Adipocyte (in vitro differentiated cells): Measurements from ENCODE around the gene ENDOG.
"Not testable (repeated sequence)": the region's sequence is repeated elsewhere in the genome, so short reads cannot be mapped to it uniquely, and the experiment has no call there.

ENCODE experiments used
- DNase-seq: peaks from one replicate; pipeline ENCODE4 v3.0.0-alpha.2; 2015; ENCODE audit warnings: low read depth
- H3K27me3 ChIP-seq: replicated peaks from 2 replicates; pipeline ENCODE4 v1.7.0; 2013; ENCODE audit warnings: mild to moderate bottlenecking, low read length, moderate library complexity; ENCODE audit not compliant: control insufficient read depth, insufficient read depth
- H3K36me3 ChIP-seq: 2 replicates; pipeline ENCODE4 v1.7.0; 2013; ENCODE audit warnings: low read length, mild to moderate bottlenecking, moderate library complexity; ENCODE audit not compliant: control insufficient read depth, insufficient read depth, severe bottlenecking
- H3K4me1 ChIP-seq: 2 replicates; pipeline ENCODE4 v1.7.0; 2013; ENCODE audit warnings: mild to moderate bottlenecking, low read length, moderate library complexity; ENCODE audit not compliant: control insufficient read depth, insufficient read depth
- H3K4me3 ChIP-seq: 2 replicates; pipeline ENCODE4 v1.7.0; 2013; ENCODE audit warnings: mild to moderate bottlenecking, low read length, moderate library complexity
- H3K9ac ChIP-seq: 2 replicates; pipeline ENCODE4 v1.7.0; 2013; ENCODE audit warnings: mild to moderate bottlenecking, low read length, moderate library complexity
- H3K9me3 ChIP-seq: 2 replicates; pipeline ENCODE4 v1.7.0; 2013; ENCODE audit warnings: mild to moderate bottlenecking, low read length, moderate library complexity; ENCODE audit not compliant: control insufficient read depth

ENDOG gene

GRCh38 chr9:128818099-128818838, at the start of gene ENDOG:
Gene ENDOG (plus strand): TSS chr9:128818500. CDS start chr9:128818685, 185 bp downstream.
- peak within 1 kb of the TSS; percentile 86 for H3K9ac ChIP-seq
- peak within 1 kb of the TSS; percentile 82 for H3K4me3 ChIP-seq
- peaks cover 12% of the 10 kb centered on the region for H3K4me1 ChIP-seq
- peak; percentile 99 for DNase-seq
- peaks cover 19% of the 10 kb centered on the region for H3K36me3 ChIP-seq
- no peaks in the 10 kb centered on the region for H3K27me3 ChIP-seq
- H3K9me3 ChIP-seq = no peaks in the 10 kb centered on the region

DNA sequence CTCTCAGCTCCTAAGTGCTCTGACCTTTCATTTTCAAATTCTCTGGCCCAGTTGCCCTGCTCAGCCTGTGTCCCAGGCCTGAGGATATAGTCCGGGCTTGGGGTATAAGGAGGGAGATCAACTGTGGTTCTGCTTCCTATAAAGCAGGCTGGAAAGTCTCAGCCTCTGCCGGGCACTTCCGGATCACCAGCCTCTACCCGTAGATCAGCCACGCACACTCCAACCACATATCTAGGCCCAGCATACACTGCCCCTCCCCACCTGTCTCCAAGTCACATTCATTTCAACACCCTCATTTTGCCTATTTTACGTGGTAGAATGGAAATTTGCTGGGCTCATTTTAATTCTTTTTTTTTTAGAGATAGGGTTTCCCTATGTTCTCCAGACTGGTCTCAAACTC, 49.7 kb upstream of the ENDOG start:
- H3K4me3 ChIP-seq = no peak overlapping the region
- DNase-seq = no peak
- H3K27me3 ChIP-seq = no peaks in the 10 kb centered on the region

GRCh38 chr9:128770286-128771030, 47.8 kb upstream of the ENDOG start:
- no peaks in the 10 kb centered on the region for H3K9me3 ChIP-seq
- H3K4me1 ChIP-seq = peaks cover 10% of the 10 kb centered on the region
- peaks cover 5% of the 10 kb centered on the region for H3K36me3 ChIP-seq
- peak overlapping the region; percentile 99 for H3K4me3 ChIP-seq
- H3K9ac ChIP-seq = peak overlapping the region; percentile 95
- DNase-seq = peak; percentile 11
- H3K27me3 ChIP-seq = no peaks in the 10 kb centered on the region

More for the DNA sequence above, 49.7 kb upstream of the ENDOG start:
- Histone ChIP-seq H3K9me3 (no peaks in the 10 kb centered on the region), H3K36me3 (peaks cover 7% of the 10 kb centered on the region), H3K9ac (no peak overlapping the region), H3K4me1 (peaks cover 12% of the 10 kb centered on the region)

- Histone ChIP-seq H3K9ac (peak overlapping the region; percentile 95), H3K36me3 (peaks cover 5% of the 10 kb centered on the region), H3K4me3 (peak overlapping the region; percentile 99), H3K4me1 (peaks cover 10% of the 10 kb centered on the region), H3K27me3 (no peaks in the 10 kb centered on the region), H3K9me3 (peaks cover 4% of the 10 kb centered on the region)
- peak; percentile 57 for DNase-seq
These were observed 47.1 kb upstream of the ENDOG start for GRCh38 chr9:128771094-128771721.

GRCh38 chr9:128771745-128772519, 46.4 kb upstream of the ENDOG start, which contains the start of gene ZER1:
Gene ZER1 (minus strand): TSS chr9:128771927. CDS start chr9:128755565, 16,362 bp downstream.
- Histone ChIP-seq H3K27me3 (no peaks in the 10 kb centered on the region), H3K4me3 (peak within 1 kb of the TSS; percentile 99), H3K9ac (peak within 1 kb of the TSS; percentile 95), H3K4me1 (peaks cover 10% of the 10 kb centered on the region), H3K9me3 (peaks cover 4% of the 10 kb centered on the region), H3K36me3 (peaks cover 5% of the 10 kb centered on the region)
- peak; percentile 97 for DNase-seq

DNA sequence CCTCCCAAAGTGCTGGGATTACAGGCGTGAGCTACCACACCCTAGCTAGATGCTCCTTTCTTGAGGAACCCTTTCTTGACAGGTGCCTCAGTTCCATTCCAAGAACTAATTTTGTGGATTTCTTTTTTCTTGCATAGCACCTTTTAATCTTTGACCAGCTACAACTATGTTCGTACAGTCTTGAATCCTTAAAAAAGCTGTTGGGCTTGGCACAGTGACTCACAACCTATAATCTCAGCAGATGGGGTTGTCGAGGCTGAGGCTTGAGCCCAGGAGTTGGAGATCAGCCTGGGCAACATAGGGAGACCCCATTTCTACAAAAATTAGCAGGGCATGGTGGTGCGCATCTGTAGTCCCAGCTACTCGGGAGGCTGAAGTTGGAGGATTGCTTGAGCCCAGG, 45.3 kb upstream of the ENDOG start:
- no peaks in the 10 kb centered on the region for H3K36me3 ChIP-seq
- H3K9ac ChIP-seq = no peak overlapping the region
- H3K27me3 ChIP-seq = no peaks in the 10 kb centered on the region
- no peak for DNase-seq
- peaks cover 4% of the 10 kb centered on the region for H3K9me3 ChIP-seq
- no peak overlapping the region for H3K4me3 ChIP-seq
- H3K4me1 ChIP-seq = peaks cover 10% of the 10 kb centered on the region

GRCh38 chr9:128774804-128775203, 43.5 kb upstream of the ENDOG start:
- Histone ChIP-seq H3K36me3 (no peaks in the 10 kb centered on the region), H3K9ac (no peak overlapping the region), H3K9me3 (peaks cover 4% of the 10 kb centered on the region), H3K4me1 (peaks cover 10% of the 10 kb centered on the region), H3K4me3 (no peak overlapping the region), H3K27me3 (no peaks in the 10 kb centered on the region)
- DNase-seq = no peak

DNA sequence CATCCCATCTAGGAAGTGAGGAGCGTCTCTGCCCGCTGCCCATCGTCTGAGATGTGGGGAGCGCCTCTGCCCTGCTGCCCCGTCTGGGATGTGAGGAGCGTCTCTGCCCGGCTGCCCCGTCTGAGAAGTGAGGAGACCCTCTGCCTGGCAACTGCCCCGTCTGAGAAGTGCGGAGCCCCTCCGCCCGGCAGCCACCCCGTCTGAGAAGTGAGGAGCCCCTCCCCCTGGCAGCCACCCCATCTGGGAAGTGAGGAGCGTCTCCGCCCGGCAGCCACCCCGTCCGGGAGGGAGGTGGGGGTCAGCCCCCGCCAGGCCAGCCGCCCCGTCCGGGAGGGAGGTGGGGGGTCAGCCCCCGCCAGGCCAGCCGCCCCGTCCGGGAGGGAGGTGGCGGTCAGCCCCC, 38.2 kb upstream of the ENDOG start:
- H3K9me3 ChIP-seq, H3K36me3 ChIP-seq, H3K27me3 ChIP-seq, H3K4me1 ChIP-seq, H3K4me3 ChIP-seq, H3K9ac ChIP-seq, DNase-seq: not testable (repeated sequence)

- Histone ChIP-seq H3K4me3 (no peak overlapping the region), H3K9me3 (no peaks in the 10 kb centered on the region), H3K36me3 (no peaks in the 10 kb centered on the region), H3K4me1 (no peaks in the 10 kb centered on the region), H3K27me3 (no peaks in the 10 kb centered on the region), H3K9ac (no peak overlapping the region)
- DNase-seq = no peak
These were observed 36.9 kb upstream of the ENDOG start for GRCh38 chr9:128781187-128782070.

- H3K9me3 ChIP-seq = no peaks in the 10 kb centered on the region
- H3K36me3 ChIP-seq = no peaks in the 10 kb centered on the region
- DNase-seq = no peak
- peaks cover 3% of the 10 kb centered on the region for H3K4me1 ChIP-seq
- H3K4me3 ChIP-seq = no peak overlapping the region
- H3K9ac ChIP-seq = no peak overlapping the region
- no peaks in the 10 kb centered on the region for H3K27me3 ChIP-seq
These were observed 35.6 kb upstream of the ENDOG start for GRCh38 chr9:128782669-128783068.
